EL (cell line): Measurements from ENCODE around the gene ZBED4.

Source experiments
- DNase-seq: peaks from one replicate; pipeline ENCODE4 v3.0.0-alpha.2; 2016

ZBED4 gene

GRCh38 chr22:49883294-49883640 lies 29.6 kb downstream of the ZBED4 start:
- no peak for DNase-seq

- no peak for DNase-seq
Observed at GRCh38 chr22:49884075-49884474, 30.4 kb downstream of the ZBED4 start.

GRCh38 chr22:49884503-49885260 lies 31.0 kb downstream of the ZBED4 start:
- DNase-seq = no peak

GRCh38 chr22:49885281-49885680 lies 31.6 kb downstream of the ZBED4 start:
- no peak for DNase-seq

GRCh38 chr22:49885881-49886280 lies 32.2 kb downstream of the ZBED4 start:
- no peak for DNase-seq

GRCh38 chr22:49886346-49887063 lies 32.9 kb downstream of the ZBED4 start:
- no peak for DNase-seq

GRCh38 chr22:49887064-49887451 lies 33.4 kb downstream of the ZBED4 start:
- no peak for DNase-seq

GRCh38 chr22:49887702-49888101 lies 34.1 kb downstream of the ZBED4 start:
- no peak for DNase-seq

- DNase-seq = no peak
Observed at GRCh38 chr22:49889071-49889470, 35.4 kb downstream of the ZBED4 start.

GRCh38 chr22:49892226-49892899 lies 38.7 kb downstream of the ZBED4 start:
- DNase-seq = no peak

GRCh38 chr22:49893025-49893424 lies 39.4 kb downstream of the ZBED4 start:
- no peak for DNase-seq

GRCh38 chr22:49894322-49895054 lies 40.8 kb downstream of the ZBED4 start:
- no peak for DNase-seq

GRCh38 chr22:49896201-49896600 lies 42.6 kb downstream of the ZBED4 start:
- DNase-seq = no peak

- DNase-seq = no peak
Observed at GRCh38 chr22:49897015-49897684, 43.5 kb downstream of the ZBED4 start.

- no peak for DNase-seq
Observed at GRCh38 chr22:49899530-49899929, 45.9 kb downstream of the ZBED4 start.

GRCh38 chr22:49900441-49901230 lies 47.0 kb downstream of the ZBED4 start:
- no peak for DNase-seq

- no peak for DNase-seq
Observed at GRCh38 chr22:49901457-49901856, 47.8 kb downstream of the ZBED4 start.

GRCh38 chr22:49903322-49904039 lies 49.8 kb downstream of the ZBED4 start:
- DNase-seq = no peak

- DNase-seq = no peak
Observed at GRCh38 chr22:49904040-49904369, 50.4 kb downstream of the ZBED4 start.

- no peak for DNase-seq
Observed at GRCh38 chr22:49905465-49905864, 51.8 kb downstream of the ZBED4 start.

- DNase-seq = no peak
Observed at GRCh38 chr22:49906071-49906798, 52.6 kb downstream of the ZBED4 start.
